GDM1 (cell line): ENCODE measurements around the gene ESRRG.
"Not testable (repeated sequence)": the region's sequence is repeated elsewhere in the genome, so short reads cannot be mapped to it uniquely, and the experiment has no call there.

Source experiments
- DNase-seq: peaks from one replicate; lab custom pipeline; 2025; lab: John Stamatoyannopoulos, UW

Gene ESRRG

DNA sequence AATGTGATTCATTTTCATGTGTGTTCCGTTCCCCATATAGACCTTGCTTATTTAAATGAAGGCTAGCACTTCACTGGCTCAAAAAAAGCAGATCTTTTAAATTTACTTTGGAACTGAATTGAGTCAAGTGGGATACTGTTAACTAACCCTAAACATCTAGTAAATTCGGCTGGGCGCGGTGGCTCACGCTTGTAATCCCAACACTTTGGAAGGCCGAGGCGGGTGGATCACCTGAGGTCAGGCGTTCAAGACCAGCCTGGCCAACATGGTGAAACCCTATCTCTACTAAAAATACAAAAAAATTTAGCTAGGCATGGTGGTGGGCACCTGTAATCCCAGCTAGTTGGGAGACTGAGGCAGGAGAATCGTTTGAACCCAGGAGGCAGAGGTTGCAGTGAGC is 19.2 kb downstream of the ESRRG start:
- not testable (repeated sequence) for DNase-seq

- DNase-seq, result no peak
Measured at GRCh38 chr1:216702170-216702569, 21.1 kb downstream of the ESRRG start.

GRCh38 chr1:216700779-216701178 is 22.4 kb downstream of the ESRRG start:
- DNase-seq, result no peak

DNA sequence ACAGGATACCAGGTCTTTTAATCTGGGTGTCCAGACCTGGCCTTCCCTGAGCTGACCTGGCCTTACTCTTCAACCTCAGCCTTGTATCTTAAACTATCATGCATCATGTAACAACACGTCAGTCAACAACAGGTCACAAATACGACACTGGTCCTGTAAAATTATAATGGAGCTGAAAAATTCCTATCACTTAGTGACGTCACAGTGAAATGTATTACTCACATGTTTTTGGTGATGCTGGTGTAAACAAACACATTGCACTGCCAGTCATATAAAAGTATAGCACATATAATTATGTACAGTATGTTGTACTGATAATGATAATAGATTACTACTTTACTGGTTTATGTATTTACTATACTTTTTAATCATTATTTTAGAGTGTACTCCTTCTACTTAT is 31.5 kb downstream of the ESRRG start:
- no peak for DNase-seq

DNA sequence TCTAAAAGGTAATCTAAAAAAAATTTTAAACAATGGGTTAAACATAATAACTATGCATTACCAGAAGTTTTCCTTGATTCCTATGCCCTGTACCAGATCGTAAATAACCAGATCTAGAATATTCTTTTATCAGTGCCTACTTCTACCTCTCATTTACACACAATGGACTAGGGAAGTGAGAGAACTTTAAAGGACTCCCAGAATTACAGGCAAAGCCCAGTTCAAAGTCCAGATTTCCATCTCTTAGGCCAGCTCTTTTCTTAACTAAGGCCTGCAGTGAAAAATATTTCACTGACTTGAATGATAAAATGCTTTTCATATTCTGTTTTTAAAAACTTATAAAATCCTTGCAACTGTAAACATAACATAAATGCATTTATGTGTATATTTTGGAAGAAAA is 32.6 kb downstream of the ESRRG start:
- no peak for DNase-seq

DNA sequence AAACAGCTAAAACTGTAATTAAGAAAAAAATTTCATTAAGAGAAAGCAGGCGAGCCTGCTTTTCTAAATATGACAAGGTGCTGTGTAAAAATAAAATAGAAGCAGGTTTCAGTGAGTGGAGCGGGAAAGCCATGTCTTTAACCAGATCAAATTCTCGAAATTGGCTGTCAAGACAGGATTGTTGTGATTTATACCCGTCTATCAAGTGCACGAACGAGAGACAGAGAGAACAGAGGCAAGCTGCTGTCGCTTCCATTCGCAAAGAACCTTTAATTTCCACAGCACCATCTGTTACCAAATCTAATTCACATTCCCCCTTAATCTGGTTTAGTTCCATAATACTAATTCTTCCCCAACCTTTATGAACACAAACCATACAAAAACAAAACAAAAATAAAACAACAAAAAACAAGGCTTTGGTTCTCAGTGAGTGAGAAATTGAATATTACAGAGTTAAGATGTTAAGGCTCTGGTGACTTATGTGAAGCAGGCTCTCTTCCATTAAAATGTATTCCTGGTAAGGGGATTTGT is 35.0 kb downstream of the ESRRG start:
- DNase-seq, result no peak

GRCh38 chr1:216686860-216687766 is 36.1 kb downstream of the ESRRG start:
- no peak for DNase-seq

- DNase-seq, result no peak
Measured at GRCh38 chr1:216682752-216683151, 40.5 kb downstream of the ESRRG start.

DNA sequence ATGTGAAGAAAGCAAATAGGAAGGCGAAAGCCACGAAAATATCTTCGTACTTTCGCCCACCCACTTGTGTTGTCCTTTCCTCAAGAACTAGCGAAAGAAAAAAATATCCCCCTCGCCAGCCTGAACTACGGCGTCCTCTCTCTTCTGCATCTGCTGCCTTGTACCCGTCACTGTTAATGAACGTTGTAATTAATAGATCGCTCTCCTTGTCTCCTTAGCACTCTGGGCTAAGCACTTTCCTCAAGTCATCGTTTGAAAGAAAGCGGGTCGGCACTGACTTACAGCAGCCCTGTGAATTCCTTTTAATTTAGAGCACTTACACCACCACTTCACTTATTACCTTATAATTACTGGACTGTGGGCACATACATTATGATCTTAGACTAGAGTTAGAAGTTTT is 44.1 kb downstream of the ESRRG start:
- no peak for DNase-seq

DNA sequence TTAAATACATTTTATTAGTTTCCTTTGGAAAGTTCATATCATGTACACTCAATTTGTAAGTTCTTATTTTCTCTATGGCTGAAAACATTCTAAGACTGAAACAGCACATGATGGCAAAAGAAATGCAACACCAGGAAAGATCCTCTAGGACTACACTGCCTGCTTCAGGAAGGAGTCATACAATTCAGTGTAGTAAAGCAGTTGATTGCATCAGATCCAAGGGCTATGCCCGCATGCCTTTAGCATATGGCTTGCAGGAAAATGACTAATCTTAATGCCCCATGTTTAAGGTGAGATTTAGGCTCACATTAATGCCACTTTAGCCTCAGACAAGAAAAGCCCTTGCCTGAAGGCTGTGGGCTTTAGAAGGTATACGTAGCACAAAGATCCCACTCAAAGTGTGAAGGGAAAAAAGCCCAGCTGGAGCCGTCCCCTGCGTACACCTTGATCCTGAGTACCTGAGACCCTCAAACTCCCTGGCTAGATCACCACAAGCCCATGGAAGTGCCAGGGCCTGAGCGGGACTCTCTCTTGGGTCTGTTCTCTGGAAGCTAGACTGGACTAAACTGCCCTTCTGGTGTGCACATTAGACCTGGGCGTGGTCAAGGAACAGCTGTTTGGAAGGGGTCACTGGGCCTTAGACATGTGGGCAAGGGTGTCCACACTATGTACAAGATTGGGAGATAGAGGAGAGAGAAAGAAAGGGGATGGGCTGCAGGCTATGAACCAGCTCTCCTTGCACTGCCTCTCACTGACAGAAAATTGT is 52.9 kb downstream of the ESRRG start:
- DNase-seq, result no peak

GRCh38 chr1:216666441-216666840 is 56.8 kb downstream of the ESRRG start:
- DNase-seq, result no peak

GRCh38 chr1:216665856-216666255 is 57.4 kb downstream of the ESRRG start:
- DNase-seq, result no peak

- DNase-seq, result no peak
Measured at GRCh38 chr1:216665406-216665805, 57.8 kb downstream of the ESRRG start.

DNA sequence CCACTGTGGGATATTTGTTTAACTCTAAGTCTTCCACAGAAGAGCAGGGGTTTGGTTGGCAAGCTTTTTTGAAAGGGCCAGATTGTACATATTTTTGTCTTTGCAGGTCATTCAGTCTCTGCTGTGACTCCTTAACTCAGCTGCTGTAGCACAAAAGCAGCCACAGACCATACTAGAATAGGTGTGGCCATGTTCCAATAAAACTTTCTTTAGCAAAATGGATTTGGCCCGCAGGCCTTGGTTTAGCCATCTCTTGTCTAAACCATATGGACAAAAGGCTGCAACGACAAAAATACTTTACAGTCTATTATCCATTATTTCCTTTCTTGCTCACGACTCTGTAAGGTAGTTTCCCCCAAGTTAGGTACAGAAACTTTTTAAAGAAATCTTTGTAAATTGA is 60.5 kb downstream of the ESRRG start:
- no peak for DNase-seq

GRCh38 chr1:216660561-216660960 is 62.7 kb downstream of the ESRRG start:
- DNase-seq, result no peak

DNA sequence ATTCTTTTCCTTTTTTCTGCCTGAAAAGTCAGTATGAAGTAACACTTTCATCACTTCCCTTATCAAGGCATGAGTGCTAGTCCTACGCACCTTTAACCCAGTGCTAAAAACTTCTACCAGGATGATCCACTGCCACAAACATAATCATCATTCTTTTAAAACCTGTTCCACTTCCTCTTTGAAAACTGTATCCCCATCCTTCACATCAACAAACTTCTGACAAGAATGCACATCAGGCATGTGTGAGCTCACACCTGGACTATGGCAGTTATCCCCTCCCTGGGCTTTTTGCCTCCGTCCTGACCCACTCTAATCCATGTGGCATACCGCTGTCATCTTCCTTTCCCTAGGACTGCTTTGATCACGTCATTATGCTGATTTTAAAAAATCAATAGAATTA is 70.2 kb downstream of the ESRRG start:
- DNase-seq, result no peak

GRCh38 chr1:216651826-216652418 is 71.3 kb downstream of the ESRRG start:
- no peak for DNase-seq

DNA sequence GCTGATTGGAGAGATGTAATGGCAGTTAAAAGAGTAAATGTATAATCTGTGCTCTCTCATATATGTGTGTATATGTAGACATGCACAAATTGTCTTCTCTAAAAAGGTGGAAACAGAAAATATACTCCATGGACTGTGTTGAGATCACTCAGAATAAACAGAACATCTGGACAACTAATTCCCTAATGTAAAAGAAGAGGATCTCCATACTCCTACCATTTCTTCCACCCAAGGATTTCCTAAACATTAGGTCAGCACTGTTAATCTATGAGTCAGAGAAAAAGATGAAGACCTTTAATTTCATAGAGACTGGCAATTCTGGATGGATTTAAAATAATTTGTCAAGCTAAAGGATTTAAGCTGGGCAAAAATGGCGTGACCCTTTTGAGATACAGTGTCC is 80.1 kb downstream of the ESRRG start:
- DNase-seq, result no peak

DNA sequence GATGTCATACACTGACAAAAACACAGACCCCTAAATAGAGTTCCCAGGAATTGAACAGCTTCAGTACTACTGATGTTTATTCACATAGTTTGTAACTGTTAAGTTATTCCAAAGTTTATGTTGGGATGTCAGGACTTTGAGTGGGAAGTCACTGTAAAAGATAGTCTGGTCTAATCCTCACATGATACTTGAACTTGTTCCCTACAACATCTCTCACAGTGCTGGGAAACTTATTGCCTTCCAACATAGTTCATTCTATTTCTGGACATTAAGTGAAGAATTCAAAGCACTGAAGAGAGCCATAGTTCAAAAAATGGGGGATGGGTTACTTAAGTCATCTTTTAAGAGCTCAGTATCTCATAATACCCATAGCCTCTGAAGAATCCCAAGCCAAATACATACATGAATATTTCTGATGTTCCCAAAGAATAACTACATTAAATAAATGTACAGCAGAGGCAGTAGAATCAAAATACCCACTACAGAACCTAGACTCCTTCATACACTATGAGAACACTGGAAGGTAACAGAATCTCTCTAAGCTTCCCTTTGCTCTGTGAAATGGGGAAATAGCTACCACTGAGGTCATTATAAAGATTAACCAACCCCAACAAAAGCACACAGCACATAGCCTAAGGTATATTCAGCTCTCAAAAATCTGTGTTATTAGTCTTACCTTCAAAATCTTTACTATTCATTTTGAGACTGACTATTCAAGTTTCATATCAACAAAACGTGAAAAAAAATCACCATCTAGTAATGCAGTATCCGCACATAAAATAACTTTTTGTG is 81.4 kb downstream of the ESRRG start:
- DNase-seq, result no peak

DNA sequence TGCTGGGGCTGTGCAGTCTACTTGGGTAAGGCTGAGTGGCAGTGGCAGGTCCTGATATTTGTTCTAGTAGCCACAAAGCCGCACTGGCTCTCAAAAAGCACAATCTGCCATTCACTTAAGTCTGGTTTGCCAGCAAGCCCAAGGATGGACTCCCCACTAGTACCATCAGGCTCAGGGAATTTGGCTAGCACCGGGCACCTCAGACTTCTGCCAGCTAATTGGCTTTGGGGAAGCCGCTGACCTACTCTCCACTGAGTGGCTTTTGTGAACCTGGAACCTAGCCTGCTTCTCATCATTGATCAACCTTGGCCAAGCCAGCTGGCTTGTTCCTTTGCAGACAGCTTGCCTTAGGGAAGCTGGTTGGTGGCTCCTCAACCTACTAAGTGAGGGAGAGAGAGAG is 83.1 kb downstream of the ESRRG start:
- DNase-seq, result no peak

- no peak for DNase-seq
Measured at GRCh38 chr1:216632980-216633379, 90.2 kb downstream of the ESRRG start.

DNA sequence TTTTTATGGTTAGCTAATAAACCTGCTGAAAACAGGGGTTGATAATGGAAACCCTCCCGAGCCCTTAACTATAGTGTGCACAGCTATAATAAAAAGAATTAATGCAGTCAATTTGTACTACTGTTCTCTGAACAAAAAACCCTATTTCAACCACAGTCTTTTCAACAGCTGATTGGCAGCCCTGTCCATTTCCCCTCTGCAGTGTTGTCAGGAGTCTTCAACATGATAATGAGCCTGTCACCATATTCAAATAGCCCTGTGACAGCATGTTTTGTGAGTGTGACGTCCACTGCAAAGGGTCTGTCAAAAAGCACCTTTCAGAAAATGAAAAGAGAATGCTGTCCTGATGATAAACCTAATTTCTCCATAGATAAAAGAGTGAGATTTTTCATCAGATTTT is 92.7 kb downstream of the ESRRG start:
- no peak for DNase-seq
